ENCODE results near the gene NMBR.

Gene NMBR

GRCh38 chr6:142031035-142031434 is 115.9 kb downstream of the NMBR start:
- Histone ChIP-seq H3K27ac (ENCODE audit: extremely low read depth, low read depth, low read length) (no peak overlapping the region), H3K4me3 (ENCODE audit: low read depth, low read length) (no peak overlapping the region), H3K9me3 (ENCODE audit: control insufficient read depth, insufficient read depth, low read depth, low read length) (no peaks in the 10 kb centered on the region), H3K4me1 (ENCODE audit: control insufficient read depth, insufficient read depth, low read length) (no peaks in the 10 kb centered on the region), H3K36me3 (ENCODE audit: control insufficient read depth in 2 of 2, insufficient read depth in 1 of 2, low read length in 2 of 2) (no peaks in the 10 kb centered on the region)
- TF ChIP-seq ZNF19 (tag by site-specific recombination; IDR thresholded peaks at IDR 0.05; ENCODE audit: low read depth) (no peak), ZNF596 (tag by site-specific recombination; IDR thresholded peaks at IDR 0.05) (no peak), ZBTB44 (tag by site-specific recombination; IDR thresholded peaks at IDR 0.05) (no peak), ZNF132 (tag by site-specific recombination; IDR thresholded peaks at IDR 0.05; ENCODE audit: borderline replicate concordance) (no peak), RBAK (tag by site-specific recombination; IDR thresholded peaks at IDR 0.05) (no peak), ZNF37A (tag by site-specific recombination; IDR thresholded peaks at IDR 0.05) (no peak), ZNF280C (tag by site-specific recombination; IDR thresholded peaks at IDR 0.05) (no peak), ZNF623 (tag by site-specific recombination; IDR thresholded peaks at IDR 0.05) (no peak), ZNF701 (tag by site-specific recombination; IDR thresholded peaks at IDR 0.05) (no peak), ZNF514 (tag by site-specific recombination; IDR thresholded peaks at IDR 0.05) (no peak), ZNF558 (tag by site-specific recombination; IDR thresholded peaks at IDR 0.05) (no peak)
- ChIA-PET POLR2A (no interaction called here), CTCF (no interaction called here)

- Histone ChIP-seq H3K4me3 (ENCODE audit: low read depth, low read length) (no peak overlapping the region), H3K4me1 (ENCODE audit: control insufficient read depth, insufficient read depth, low read length) (no peaks in the 10 kb centered on the region), H3K9me3 (ENCODE audit: control insufficient read depth, insufficient read depth, low read depth, low read length) (no peaks in the 10 kb centered on the region), H3K27ac (ENCODE audit: extremely low read depth, low read depth, low read length) (no peak overlapping the region), H3K36me3 (ENCODE audit: control insufficient read depth in 2 of 2, insufficient read depth in 1 of 2, low read length in 2 of 2) (no peaks in the 10 kb centered on the region)
- POLR2A ChIA-PET = no interaction called here
- CTCF ChIA-PET = interaction anchor here (0.6 kb wide), 1 partner anchor 18 kb away, joined by 3 read pairs; no protein-coding TSS in a partner anchor
- no peak for TF ChIP-seq ZFP37 (tag by site-specific recombination; IDR thresholded peaks at IDR 0.05)
- TF ChIP-seq ZSCAN4 (tag by site-specific recombination; IDR thresholded peaks at IDR 0.05) = no peak
- TF ChIP-seq KLF16 (tag by site-specific recombination; IDR thresholded peaks at IDR 0.05) = no peak
- no peak for TF ChIP-seq HOXD13 (CRISPR knock-in tag; IDR thresholded peaks at IDR 0.05; ENCODE audit: borderline replicate concordance)
- TF ChIP-seq ZNF133 (tag by site-specific recombination; IDR thresholded peaks at IDR 0.05) = no peak
- no peak for TF ChIP-seq GLI4 (tag by site-specific recombination; IDR thresholded peaks at IDR 0.05)
- peak; percentile 35; the same call in 1 of the 2 replicates for TF ChIP-seq SP2 (tag by site-specific recombination; IDR thresholded peaks at IDR 0.05)
- TF ChIP-seq SCRT2 (tag by site-specific recombination; IDR thresholded peaks at IDR 0.05) = no peak
- TF ChIP-seq PRDM1 (tag by site-specific recombination; IDR thresholded peaks at IDR 0.05) = no peak
Measured at GRCh38 chr6:142030115-142030619, 116.8 kb downstream of the NMBR start.
